ENCODE results near the gene MAML3. TPM values are rescaled to one million over a fixed set of nuclear protein-coding genes. Genes with fewer than 3 reads are reported as not detected.

MAML3 gene
- total and polyA plus RNA-seq, 8 donors: 1.7 to 20.3 (median 8.4) TPM

- Histone ChIP-seq H3K36me3 (no peaks in the 10 kb centered on the region), H3K27ac (no peak overlapping the region), H3K4me3 (no peak overlapping the region), H3K27me3 (no peaks in the 10 kb centered on the region), H3K4me1 (peaks cover 0 to 66% (median 26%) of the 10 kb centered on the region in 4 donors), H3K9me3 (no peaks in the 10 kb centered on the region)
- 91 to 100% (median 96%) methylated on average over 1 of the region's 1 CpG for WGBS, 5 donors
- TF ChIP-seq EP300 (IDR thresholded peaks at IDR 0.05): no peak
- TF ChIP-seq POLR2AphosphoS5 (IDR thresholded peaks at IDR 0.05): no peak
- no peak for TF ChIP-seq CTCF (IDR thresholded peaks at IDR 0.05)
- TF ChIP-seq POLR2A (IDR thresholded peaks at IDR 0.05): no peak
- DNase-seq: no peak
- intact Hi-C loops (cut with DNase I; ENCODE audit: low total_unique reads): no loop called here
Measured at GRCh38 chr4:140111256-140111655, 42.7 kb downstream of the MAML3 start.

GRCh38 chr4:140110542-140111215, 43.3 kb downstream of the MAML3 start:
- Histone ChIP-seq H3K27me3 (no peaks in the 10 kb centered on the region), H3K27ac (no peak overlapping the region), H3K36me3 (no peaks in the 10 kb centered on the region), H3K4me3 (no peak overlapping the region), H3K9me3 (no peaks in the 10 kb centered on the region), H3K4me1 (peaks cover 0 to 69% (median 28%) of the 10 kb centered on the region in 4 donors)
- TF ChIP-seq CTCF (IDR thresholded peaks at IDR 0.05) (no peak), POLR2A (IDR thresholded peaks at IDR 0.05) (no peak), POLR2AphosphoS5 (IDR thresholded peaks at IDR 0.05) (no peak), EP300 (IDR thresholded peaks at IDR 0.05) (no peak)
- no peak for DNase-seq
- intact Hi-C loops (cut with DNase I; ENCODE audit: low total_unique reads): no loop called here
- WGBS, 5 donors: 45 to 62% (median 51%) methylated on average over 3 of the region's 3 CpGs

GRCh38 chr4:140109737-140110136, 44.2 kb downstream of the MAML3 start:
- Histone ChIP-seq H3K27ac (no peak overlapping the region), H3K4me1 (peaks cover 0 to 69% (median 30%) of the 10 kb centered on the region in 4 donors), H3K36me3 (no peaks in the 10 kb centered on the region), H3K4me3 (no peak overlapping the region), H3K9me3 (no peaks in the 10 kb centered on the region), H3K27me3 (no peaks in the 10 kb centered on the region)
- intact Hi-C loops (cut with DNase I; ENCODE audit: low total_unique reads): no loop called here
- TF ChIP-seq POLR2A (IDR thresholded peaks at IDR 0.05): no peak
- TF ChIP-seq CTCF (IDR thresholded peaks at IDR 0.05): no peak
- no peak for TF ChIP-seq POLR2AphosphoS5 (IDR thresholded peaks at IDR 0.05)
- no peak for TF ChIP-seq EP300 (IDR thresholded peaks at IDR 0.05)
- 78 to 87% (median 83%) methylated on average over 7 of the region's 7 CpGs for WGBS, 5 donors
- no peak for DNase-seq

GRCh38 chr4:140109292-140109691, 44.7 kb downstream of the MAML3 start:
- H3K4me3 ChIP-seq: no peak overlapping the region
- intact Hi-C loops (cut with DNase I; ENCODE audit: low total_unique reads): no loop called here
- no peak for DNase-seq

More at GRCh38 chr4:140109292-140109691, 44.7 kb downstream of the MAML3 start:
- no peak for TF ChIP-seq EP300 (IDR thresholded peaks at IDR 0.05)
- no peak for TF ChIP-seq POLR2AphosphoS5 (IDR thresholded peaks at IDR 0.05)
- no peak for TF ChIP-seq CTCF (IDR thresholded peaks at IDR 0.05)
- H3K27me3 ChIP-seq: no peaks in the 10 kb centered on the region
- no peaks in the 10 kb centered on the region for H3K36me3 ChIP-seq
- H3K9me3 ChIP-seq: no peaks in the 10 kb centered on the region
- H3K27ac ChIP-seq: peak overlapping the region in 2 of 5 donors; percentile 4 to 19
- WGBS, 5 donors: 70 to 83% (median 79%) methylated on average over 4 of the region's 4 CpGs
- H3K4me1 ChIP-seq: peaks cover 0 to 67% (median 30%) of the 10 kb centered on the region in 4 donors
